K562 (cell line): ENCODE data around the gene DOCK4. TPM values are rescaled to one million over a fixed set of nuclear protein-coding genes. Genes with fewer than 3 reads are reported as not detected.

ENCODE experiments used
- CXXC5 ChIP-seq: fragments of 250-450 bp; sonication (Bioruptor Pico); IDR thresholded peaks from 2 replicates; pipeline ENCODE4 v1.8.0; 2022; ENCODE audit warnings: inconsistent platforms, mild to moderate bottlenecking, moderate library complexity
- ETV1 ChIP-seq: fragments of 450-650 bp; conservative IDR thresholded peaks from 2 replicates; pipeline ENCODE4 v1.6.1; 2016; ENCODE audit warnings: missing genetic modification characterization, control low read depth, low read depth, missing compliant biosample characterization
- MGA ChIP-seq: fragments of 450-650 bp; IDR thresholded peaks from 2 replicates; pipeline ENCODE4 v1.6.1; 2016; ENCODE audit warnings: mild to moderate bottlenecking, moderate library complexity
- PHF8 ChIP-seq: fragments of 200-600 bp; sonication (generic); IDR thresholded peaks from 2 replicates; pipeline ENCODE4 v1.6.1; 2012; ENCODE audit warnings: mixed run types, mild to moderate bottlenecking, inconsistent platforms, low read length, moderate library complexity, borderline replicate concordance
- YY1 ChIP-seq, 3 experiments: IDR thresholded peaks; 2 replicates each; pipeline ENCODE4 v1.6.1; 2011; ENCODE audit warnings: low read length in 2 of 3, mild to moderate bottlenecking in 2 of 3, moderate library complexity in 2 of 3, borderline replicate concordance in 1 of 3, control low read depth in 1 of 3, low read depth in 1 of 3; ENCODE audit not compliant: insufficient read depth in 3 of 3, insufficient replicate concordance in 2 of 3, control insufficient read depth in 1 of 3, insufficient read length in 1 of 3; ENCODE audit errors: extremely low read depth in 1 of 3
- ZNF695 ChIP-seq: fragments of 450-650 bp; formaldehyde crosslinking; IDR thresholded peaks from 2 replicates; pipeline ENCODE4 v1.4.0; 2020; ENCODE audit warnings: mild to moderate bottlenecking, moderate library complexity
- polyA plus RNA-seq, 8 experiments: library from polyadenylated mRNA; depleted of rRNA in 4 of 8; stranded (reverse) in 5 of 8; unstranded in 3 of 8; fragments of >200 nt; fragmentation: Nextera tagmentation in 2 of 8; fragmentation: Illumina TruSeq in 1 of 8; extraction: Ambion mirVana in 2 of 8; extraction: Trizol in 1 of 8; gene quantifications; 2 replicates each; pipeline versions ENCODE4 v1.2.1 to v1.2.3, GENCODE V29; 2011 to 2014; ENCODE audit warnings: inconsistent platforms in 1 of 8, missing spikeins in 1 of 8
- total RNA-seq, 7 experiments: library from RNA; depleted of rRNA in 6 of 7; stranded (reverse); fragments of >200 nt in 6 of 7; fragmentation: Illumina TruSeq in 2 of 7; extraction: Trizol in 2 of 7; gene quantifications; 2 replicates each; pipeline versions ENCODE4 v1.2.1 to v1.2.3, GENCODE V29; 2011 to 2021; ENCODE audit warnings: low replicate concordance in 1 of 7

Gene DOCK4
- total and polyA plus RNA-seq, 9 of the 15 experiments (the other 6 are each of a cell fraction or from before 2014, with no cell fraction given), result 0.42 to 5.7 (median 2.3) TPM

DNA sequence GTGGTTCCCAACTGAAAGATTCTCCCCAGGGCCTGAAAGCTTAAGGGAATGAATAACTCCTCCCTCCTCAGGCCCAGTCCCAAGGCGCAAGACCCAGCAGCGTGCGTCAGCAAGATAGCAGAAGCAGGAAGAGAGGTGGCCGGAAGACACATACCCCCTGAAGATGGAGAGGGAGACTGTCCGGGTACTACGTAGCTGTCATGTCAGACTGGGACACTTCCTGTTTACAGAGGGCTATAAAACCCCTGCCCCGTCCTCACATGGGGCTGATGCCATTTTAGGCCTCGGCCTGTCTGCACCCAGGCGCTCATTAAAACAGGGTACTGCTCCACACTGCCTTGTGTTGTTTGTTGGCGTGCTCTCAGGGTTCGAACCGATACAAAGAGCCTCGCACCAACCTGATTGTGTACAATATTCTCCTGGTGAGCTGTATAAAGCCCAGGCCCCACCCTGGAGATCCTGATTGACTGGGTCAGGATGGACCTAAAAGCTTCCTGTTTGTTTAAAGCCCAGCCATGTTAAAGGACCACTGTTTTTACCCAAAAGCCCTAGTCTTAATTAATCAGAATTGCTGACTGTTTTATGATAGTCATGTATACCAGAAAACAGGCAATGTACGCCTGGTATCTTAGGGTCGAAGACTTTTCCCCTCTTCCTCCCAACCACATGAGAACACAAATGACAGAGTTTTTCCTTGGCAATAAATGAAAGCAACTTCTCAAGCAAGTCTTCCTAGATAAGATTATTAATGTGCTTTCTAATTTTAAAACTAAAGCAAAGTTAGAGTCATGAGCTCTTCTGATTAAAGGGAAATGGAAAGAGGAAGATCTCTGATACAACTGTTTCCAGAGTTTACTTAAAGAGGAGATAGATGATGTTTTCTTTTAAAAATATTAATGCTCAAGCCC lies 251.5 kb downstream of the DOCK4 start (continued):
- TF ChIP-seq MGA (0 out of 2 replicates have a peak, but pooled peaks have one; percentile 19), PHF8 (peak; percentile 26; the same call in 1 of the 2 replicates), CXXC5 (peak; percentile 27; the same call in 1 of the 2 replicates), YY1 (IDR thresholded peaks at IDR 0.05; ENCODE audit: borderline replicate concordance in 1 of 3, control insufficient read depth in 1 of 3, extremely low read depth in 1 of 3, insufficient read depth in 3 of 3, insufficient read length in 1 of 3, insufficient replicate concordance in 2 of 3, low read depth in 1 of 3, low read length in 2 of 3) (peak in 1 of 3 experiments; percentile 52), ZNF695 (CRISPR knock-in tag) (no peak), ETV1 (peak; percentile 59)
